PC-9 (cell line): ENCODE data around the gene OXT. TPM values are rescaled to one million over a fixed set of nuclear protein-coding genes. Genes with fewer than 3 reads are reported as not detected.

Source experiments
- BruUV-seq: library from RNA; stranded (reverse); fragments of 400-500 nt; replicated peaks from 2 replicates; lab custom pipeline; 2021; lab: Mats Ljungman, UMichigan
- CTCF ChIA-PET: fragments of 300-600 bp; sonication (Branson Sonifier 250); formaldehyde crosslinking; loops from one replicate; lab custom pipeline; 2022; ENCODE audit warnings: antibody characterized with exemption; lab: Charles Lee
- POLR2A ChIA-PET: fragments of 300-600 bp; sonication (Branson Sonifier 250); formaldehyde crosslinking; loops from one replicate; lab custom pipeline; 2022; ENCODE audit warnings: antibody characterized with exemption; ENCODE audit not compliant: unreplicated experiment; lab: Charles Lee
- DNase-seq, 2 experiments: peaks; one replicate each; pipeline versions ENCODE4 v3.0.0 to v3.0.0-alpha.2; 2015 to 2022; ENCODE audit warnings: mixed read lengths in 1 of 2
- H2AFZ ChIP-seq: fragments of 200-600 bp; sonication (generic); 2 replicates; pipeline ENCODE4 v1.8.1; 2017; ENCODE audit warnings: antibody characterized with exemption
- H3F3A ChIP-seq: fragments of 200-600 bp; sonication (generic); 2 replicates; pipeline ENCODE4 v1.8.1; 2017; ENCODE audit warnings: antibody characterized with exemption, mild to moderate bottlenecking, low read depth; ENCODE audit not compliant: insufficient read depth
- H3K27ac ChIP-seq: fragments of 200-600 bp; sonication (generic); 2 replicates; pipeline ENCODE4 v1.6.1; 2016; ENCODE audit warnings: mixed run types
- H3K27me3 ChIP-seq: fragments of 200-600 bp; sonication (generic); 2 replicates; pipeline ENCODE4 v1.6.1; 2016; ENCODE audit warnings: low read depth, mixed run types; ENCODE audit not compliant: insufficient read depth
- H3K36me3 ChIP-seq: fragments of 200-600 bp; sonication (generic); 2 replicates; pipeline ENCODE4 v1.6.1; 2016; ENCODE audit warnings: low read depth, mixed run types
- H3K4me1 ChIP-seq: fragments of 200-600 bp; sonication (generic); replicated peaks from 2 replicates; pipeline ENCODE4 v1.6.1; 2016; ENCODE audit warnings: mixed run types; ENCODE audit not compliant: insufficient read depth
- H3K4me2 ChIP-seq: fragments of 200-600 bp; sonication (generic); 2 replicates; pipeline ENCODE4 v1.6.1; 2017; ENCODE audit warnings: mixed run types
- H3K4me3 ChIP-seq: fragments of 200-600 bp; sonication (generic); 2 replicates; pipeline ENCODE4 v1.6.1; 2016; ENCODE audit warnings: mixed run types
- H3K79me2 ChIP-seq: fragments of 200-600 bp; sonication (generic); 2 replicates; pipeline ENCODE4 v1.6.1; 2017; ENCODE audit warnings: low read depth, mixed run types
- H3K9me2 ChIP-seq: fragments of 200-600 bp; sonication (generic); 2 replicates; pipeline ENCODE4 v1.8.1; 2017; ENCODE audit warnings: mild to moderate bottlenecking; ENCODE audit not compliant: insufficient read depth
- H3K9me3 ChIP-seq: fragments of 200-600 bp; sonication (generic); 2 replicates; pipeline ENCODE4 v1.8.1; 2016; ENCODE audit warnings: low read depth; ENCODE audit not compliant: insufficient read depth
- H4K20me1 ChIP-seq: fragments of 200-600 bp; sonication (generic); 2 replicates; pipeline ENCODE4 v1.8.1; 2017; ENCODE audit not compliant: insufficient read depth
- EZH2 ChIP-seq: fragments of 200-600 bp; sonication (generic); IDR thresholded peaks from 2 replicates; pipeline ENCODE4 v1.8.0; 2017; ENCODE audit warnings: antibody characterized with exemption, low read depth
- intact Hi-C: fragments of 100-400 bp; cut with micrococcal nuclease; formaldehyde crosslinking; loops from one replicate; pipeline ENCODE4 v1.10.0; 2022; ENCODE audit not compliant: unreplicated experiment
- total RNA-seq: library from RNA; stranded (reverse); gene quantifications from 2 replicates; pipeline ENCODE4 v1.2.3, GENCODE V29; 2021
- TF ChIP-seq, protein P1 (sequence below): fragments of 200-600 bp; sonication (generic); conservative IDR thresholded peaks from 2 replicates; pipeline ENCODE4 v1.6.1; 2017; ENCODE audit warnings: mixed run types, antibody characterized with exemption, mild to moderate bottlenecking, moderate library complexity

OXT gene
- total RNA-seq, 1 experiment from 2014 or later, result not detected

DNA sequence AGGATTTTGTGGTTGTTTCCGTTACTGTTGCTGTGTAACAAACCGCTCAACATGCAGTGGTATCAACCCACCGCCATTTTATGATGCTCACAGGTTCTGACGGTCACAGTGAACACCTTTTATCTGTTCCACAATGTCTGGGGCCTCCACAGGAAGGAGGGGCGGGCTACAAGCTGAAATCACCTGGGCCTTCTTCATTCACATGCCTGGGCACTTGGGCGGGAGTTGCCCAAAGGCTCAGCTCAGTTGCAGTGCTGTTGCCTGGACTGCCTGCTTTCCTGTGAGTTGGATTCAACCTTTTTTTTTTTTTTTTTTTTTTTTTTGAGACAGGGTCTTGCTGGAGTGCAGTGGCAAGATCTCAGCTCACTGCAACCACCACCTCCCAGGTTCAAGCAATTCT, 29.8 kb downstream of the OXT start:
- ChIA-PET CTCF (no interaction called here), POLR2A (no interaction called here)
- intact Hi-C loops, result no loop called here
- no peak overlapping the region for H2AFZ ChIP-seq
- no peak overlapping the region for H3K27ac ChIP-seq
- no peak overlapping the region for H3K4me3 ChIP-seq
- H3F3A ChIP-seq, result no peaks in the 10 kb centered on the region; the same call in 1 of the 2 replicates
- no peaks in the 10 kb centered on the region for H3K9me3 ChIP-seq
- no peaks in the 10 kb centered on the region for H3K9me2 ChIP-seq
- no peaks in the 10 kb centered on the region for H4K20me1 ChIP-seq
- H3K4me1 ChIP-seq, result peaks cover 10% of the 10 kb centered on the region
- no peaks in the 10 kb centered on the region for H3K27me3 ChIP-seq
- H3K36me3 ChIP-seq, result no peaks in the 10 kb centered on the region
- H3K4me2 ChIP-seq, result no peak overlapping the region
- no TSS peak for BruUV-seq
- no peak for DNase-seq
- H3K79me2 ChIP-seq, result no peaks in the 10 kb centered on the region
- TF ChIP-seq, protein P1, sequence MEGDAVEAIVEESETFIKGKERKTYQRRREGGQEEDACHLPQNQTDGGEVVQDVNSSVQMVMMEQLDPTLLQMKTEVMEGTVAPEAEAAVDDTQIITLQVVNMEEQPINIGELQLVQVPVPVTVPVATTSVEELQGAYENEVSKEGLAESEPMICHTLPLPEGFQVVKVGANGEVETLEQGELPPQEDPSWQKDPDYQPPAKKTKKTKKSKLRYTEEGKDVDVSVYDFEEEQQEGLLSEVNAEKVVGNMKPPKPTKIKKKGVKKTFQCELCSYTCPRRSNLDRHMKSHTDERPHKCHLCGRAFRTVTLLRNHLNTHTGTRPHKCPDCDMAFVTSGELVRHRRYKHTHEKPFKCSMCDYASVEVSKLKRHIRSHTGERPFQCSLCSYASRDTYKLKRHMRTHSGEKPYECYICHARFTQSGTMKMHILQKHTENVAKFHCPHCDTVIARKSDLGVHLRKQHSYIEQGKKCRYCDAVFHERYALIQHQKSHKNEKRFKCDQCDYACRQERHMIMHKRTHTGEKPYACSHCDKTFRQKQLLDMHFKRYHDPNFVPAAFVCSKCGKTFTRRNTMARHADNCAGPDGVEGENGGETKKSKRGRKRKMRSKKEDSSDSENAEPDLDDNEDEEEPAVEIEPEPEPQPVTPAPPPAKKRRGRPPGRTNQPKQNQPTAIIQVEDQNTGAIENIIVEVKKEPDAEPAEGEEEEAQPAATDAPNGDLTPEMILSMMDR, result no peak
- TF ChIP-seq EZH2, result no peak

DNA sequence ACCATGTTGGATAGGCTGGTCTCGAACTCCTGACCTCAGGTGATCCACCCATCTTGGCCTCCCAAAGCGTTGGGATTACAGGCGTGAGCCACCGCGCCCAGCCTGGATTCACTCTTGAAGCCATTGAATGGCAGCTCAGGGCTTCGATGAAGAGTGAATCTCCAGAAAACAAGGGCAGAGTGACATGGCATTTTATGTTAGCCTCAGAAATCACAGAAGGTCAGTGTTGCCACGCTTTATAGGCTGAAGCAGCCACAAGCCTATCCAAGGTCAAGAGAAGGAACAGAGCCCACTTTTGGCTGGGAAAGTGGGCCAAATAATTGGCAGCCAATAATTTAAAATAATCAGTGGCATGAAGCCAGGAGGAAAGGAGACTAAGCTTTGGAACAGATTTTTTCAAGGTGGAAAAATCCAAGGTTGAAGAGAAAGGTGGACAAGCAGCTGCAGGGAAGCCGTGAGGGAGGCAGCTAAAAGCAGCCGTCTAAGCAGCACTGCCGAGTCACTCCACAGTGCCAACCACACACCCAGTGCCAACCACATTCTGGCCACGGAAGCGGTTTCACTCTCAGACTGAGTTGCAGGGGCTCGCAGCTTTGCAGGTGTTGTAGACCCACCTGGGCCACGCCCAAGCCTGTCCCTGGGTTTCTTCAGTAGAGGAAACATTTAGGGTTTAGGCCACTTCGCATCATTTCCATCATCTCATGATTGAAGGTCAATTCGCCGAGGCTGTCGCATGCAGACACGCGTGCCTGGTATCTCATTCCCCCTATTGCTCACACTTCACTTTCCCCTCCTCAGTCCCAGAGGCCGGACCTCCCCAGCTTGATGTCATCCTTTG, 30.5 kb downstream of the OXT start:
- no peaks in the 10 kb centered on the region for H3K9me3 ChIP-seq
- intact Hi-C loops, result no loop called here
- no TSS peak for BruUV-seq
- no peak overlapping the region for H3K4me2 ChIP-seq
- H3K9me2 ChIP-seq, result no peaks in the 10 kb centered on the region
- DNase-seq, result no peak
- no peaks in the 10 kb centered on the region for H3K36me3 ChIP-seq
- H3K4me1 ChIP-seq, result peaks cover 10% of the 10 kb centered on the region
- H3K27ac ChIP-seq, result no peak overlapping the region
- no peak overlapping the region for H3K4me3 ChIP-seq
- no peaks in the 10 kb centered on the region for H3K79me2 ChIP-seq
- no peaks in the 10 kb centered on the region for H4K20me1 ChIP-seq
- no peak overlapping the region for H2AFZ ChIP-seq
- H3K27me3 ChIP-seq, result no peaks in the 10 kb centered on the region
- H3F3A ChIP-seq, result no peaks in the 10 kb centered on the region; the same call in 1 of the 2 replicates
- TF ChIP-seq, protein P1, result no peak
- no peak for TF ChIP-seq EZH2
- ChIA-PET CTCF (no interaction called here), POLR2A (interaction anchor here (0.6 kb wide), 1 partner anchor 56 kb away, joined by 5 read pairs; the partner anchor contains the start of gene MRPS26)

DNA sequence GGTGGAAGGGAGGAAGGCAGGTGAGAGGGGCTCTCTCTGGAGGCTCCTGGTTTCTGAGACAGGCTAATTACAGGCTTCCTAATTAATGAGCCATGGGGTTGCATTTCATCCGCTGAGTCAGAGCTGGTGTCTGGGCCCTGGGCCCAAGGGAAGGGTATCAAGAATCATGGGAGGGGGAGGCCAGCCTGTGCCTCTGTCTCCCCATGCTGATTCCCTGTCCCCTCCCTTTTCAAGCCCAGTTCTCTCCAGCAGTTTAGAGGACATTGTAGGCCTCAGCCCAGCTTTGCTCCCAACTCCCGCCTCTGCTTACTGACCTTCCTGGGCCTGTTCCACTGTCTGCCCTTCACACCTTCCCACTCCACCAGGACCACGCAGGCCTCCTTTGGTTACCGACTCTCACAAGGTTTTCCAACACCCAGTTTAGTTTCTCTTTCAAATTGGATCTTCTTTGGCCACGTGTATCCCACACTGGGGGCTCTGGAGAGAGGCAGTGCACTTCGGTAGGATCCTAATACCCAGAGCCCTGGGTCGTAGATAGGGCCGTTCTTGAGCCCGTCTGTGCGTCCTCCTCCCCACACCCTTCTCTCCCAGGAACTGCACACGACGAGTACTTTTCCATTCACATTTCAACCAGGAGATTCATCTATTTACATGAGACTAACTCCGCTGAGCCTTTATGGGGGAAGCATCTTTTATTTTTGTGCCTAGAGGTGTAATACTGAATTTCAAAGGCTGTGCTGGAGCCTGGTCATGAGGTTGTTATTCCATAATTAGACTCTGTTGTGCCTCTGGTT, 31.4 kb downstream of the OXT start:
- Histone ChIP-seq H3K4me1 (peaks cover 10% of the 10 kb centered on the region), H2AFZ (no peak overlapping the region), H4K20me1 (no peaks in the 10 kb centered on the region), H3K4me2 (no peak overlapping the region), H3K9me2 (no peaks in the 10 kb centered on the region), H3K79me2 (no peaks in the 10 kb centered on the region), H3K36me3 (no peaks in the 10 kb centered on the region), H3K27me3 (no peaks in the 10 kb centered on the region), H3K9me3 (no peaks in the 10 kb centered on the region), H3K27ac (no peak overlapping the region), H3F3A (no peaks in the 10 kb centered on the region; the same call in 1 of the 2 replicates), H3K4me3 (no peak overlapping the region)
- POLR2A ChIA-PET, result no interaction called here
- TF ChIP-seq EZH2, result no peak
- TF ChIP-seq, protein P1, result no peak
- no TSS peak for BruUV-seq
- CTCF ChIA-PET, result no interaction called here
- DNase-seq, result no peak
- intact Hi-C loops, result no loop called here
